ENCODE data around the gene SFMBT1.
"Not testable (repeated sequence)": the region's sequence is repeated elsewhere in the genome, so short reads cannot be mapped to it uniquely, and the experiment has no call there.

The SFMBT1 gene

DNA sequence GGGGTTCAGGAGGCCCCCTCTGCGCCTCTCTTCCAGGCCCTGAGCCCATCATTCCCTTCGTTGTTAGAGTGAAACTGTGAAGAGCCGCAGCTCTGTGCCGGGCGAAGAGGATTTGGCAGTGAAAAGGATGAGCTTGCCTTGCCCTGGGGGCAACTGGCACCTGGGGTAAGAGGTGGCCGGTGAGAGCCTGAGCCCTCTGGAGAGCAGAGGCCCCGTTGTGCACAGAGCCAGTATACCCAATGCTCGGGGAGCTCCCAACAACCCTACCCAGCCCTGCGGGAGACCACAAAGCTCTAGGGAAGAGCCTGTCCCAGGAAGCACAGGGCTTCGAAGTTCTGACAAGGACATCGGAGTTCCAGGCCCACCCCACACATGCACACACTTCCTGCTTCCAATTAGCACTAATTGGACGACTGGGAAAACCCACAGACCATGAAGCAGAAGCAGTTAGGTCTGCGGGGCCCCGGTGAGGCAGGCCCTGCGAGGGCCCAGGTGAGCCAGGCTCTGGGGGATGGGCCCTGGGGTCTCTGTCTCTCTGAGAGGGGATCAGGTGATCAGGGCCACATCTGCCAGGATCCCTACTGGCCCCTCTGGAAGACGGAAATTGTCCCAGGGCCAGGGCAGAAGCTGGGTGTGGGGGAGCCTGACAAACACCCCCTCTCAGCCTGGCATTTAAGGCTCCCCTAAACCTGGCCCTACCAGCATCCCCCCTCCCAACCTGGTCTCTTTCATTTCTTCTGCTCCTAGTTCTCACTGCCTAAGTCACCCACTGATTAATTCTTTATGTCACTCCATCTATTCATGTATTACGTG is 27.9 kb upstream of the SFMBT1 start:
- no peak for DNase-seq

DNA sequence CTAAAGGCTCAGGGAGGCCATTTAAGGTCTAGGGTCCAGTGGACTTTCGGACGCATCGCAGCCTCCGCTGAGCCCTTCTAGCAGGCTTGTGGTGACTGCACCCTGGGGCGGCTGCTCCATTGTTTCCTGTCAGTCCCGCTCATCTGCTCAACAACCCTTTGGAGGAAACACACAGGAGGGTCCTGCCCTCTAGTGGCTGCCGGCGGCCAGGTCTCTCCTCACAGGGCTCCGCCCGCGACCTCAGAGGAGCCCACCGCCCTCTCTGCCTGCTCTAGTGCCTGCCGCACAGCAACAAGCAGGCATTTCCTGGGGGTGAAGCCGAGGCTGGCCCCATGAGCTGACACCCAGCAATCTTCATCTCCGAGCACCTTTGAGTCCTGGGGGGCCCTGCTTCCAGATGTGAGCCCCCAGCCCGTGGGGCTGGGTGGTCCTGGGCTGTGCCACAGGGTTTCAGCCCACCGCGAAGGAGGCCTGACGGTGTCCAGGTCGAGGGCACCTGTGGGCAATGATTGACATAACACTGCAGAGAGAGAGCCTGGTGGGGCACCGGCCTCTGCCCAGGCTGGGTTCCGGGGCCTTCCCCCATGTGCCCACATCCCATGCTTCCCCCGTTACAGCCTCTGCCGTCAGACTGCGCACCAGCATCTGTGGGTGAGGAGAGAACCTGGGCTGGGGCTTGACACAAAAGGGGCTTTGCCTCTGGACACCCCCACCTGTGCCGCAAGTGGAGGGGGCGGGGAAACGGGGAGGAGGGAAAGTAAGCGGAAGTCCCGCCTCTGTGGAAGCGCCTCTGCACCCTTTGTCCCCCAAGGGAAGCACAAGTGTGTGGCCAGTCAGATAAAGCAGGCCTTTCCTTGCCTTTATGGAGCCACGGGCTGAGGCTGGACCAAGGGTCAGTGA is 27.0 kb upstream of the SFMBT1 start:
- DNase-seq: peak; percentile 70

DNA sequence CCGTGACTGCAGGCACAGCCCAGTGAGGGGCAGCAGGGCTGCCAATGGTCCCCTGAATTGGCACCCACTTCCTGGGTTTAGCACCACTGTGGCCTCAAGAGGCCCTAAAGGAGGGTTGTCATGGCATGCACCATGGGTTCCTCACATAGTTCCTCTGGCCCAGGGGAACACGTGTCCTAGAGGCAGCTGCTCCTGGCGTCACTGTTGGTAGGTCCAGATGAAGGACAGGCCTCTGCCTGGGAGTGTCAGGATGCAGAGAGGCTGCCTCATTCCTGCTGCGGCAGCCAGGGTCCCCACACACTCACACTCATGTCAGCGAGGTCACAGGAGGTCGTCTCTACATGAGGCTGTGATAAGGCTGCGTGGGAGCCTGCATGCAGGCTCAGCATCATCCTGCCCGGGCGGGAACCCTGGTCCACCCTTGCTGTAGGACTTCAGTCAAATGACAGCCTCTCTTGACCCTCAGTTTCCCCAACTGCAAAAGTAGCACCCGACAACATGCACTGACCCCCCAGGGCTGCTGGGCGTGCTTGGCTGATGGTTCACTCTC is 26.1 kb upstream of the SFMBT1 start:
- no peak for DNase-seq

DNA sequence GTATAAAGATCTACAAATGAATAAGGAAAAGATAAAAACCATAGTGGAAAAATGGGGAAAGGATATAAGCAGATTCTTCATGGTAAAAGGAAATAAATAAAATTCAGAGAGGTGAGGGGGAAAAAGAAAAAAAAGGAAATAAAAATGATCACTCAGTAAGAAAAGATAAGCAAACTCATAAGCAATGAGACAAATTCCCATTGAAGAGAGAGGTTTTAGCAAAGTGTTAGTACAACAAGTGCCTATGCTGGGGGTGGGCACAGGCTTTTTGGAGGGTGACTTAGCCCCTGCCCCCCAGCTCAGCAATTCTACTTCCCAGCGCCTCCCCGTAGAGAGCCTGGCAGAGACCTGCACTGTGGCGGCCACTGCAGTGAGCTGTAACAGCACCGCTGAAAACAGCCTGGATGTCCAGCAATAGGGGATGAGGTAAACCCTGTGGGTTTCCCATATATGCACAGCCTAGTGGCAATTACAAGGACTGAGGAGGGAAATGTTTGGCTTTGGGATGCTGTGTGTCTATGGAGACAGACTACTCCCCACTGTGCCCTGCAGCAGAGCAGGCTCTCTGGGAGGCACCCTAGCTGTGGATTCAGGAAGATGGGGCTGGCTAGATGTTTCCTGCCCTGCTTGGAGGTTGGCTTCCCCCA is 23.7 kb upstream of the SFMBT1 start:
- DNase-seq: no peak

DNA sequence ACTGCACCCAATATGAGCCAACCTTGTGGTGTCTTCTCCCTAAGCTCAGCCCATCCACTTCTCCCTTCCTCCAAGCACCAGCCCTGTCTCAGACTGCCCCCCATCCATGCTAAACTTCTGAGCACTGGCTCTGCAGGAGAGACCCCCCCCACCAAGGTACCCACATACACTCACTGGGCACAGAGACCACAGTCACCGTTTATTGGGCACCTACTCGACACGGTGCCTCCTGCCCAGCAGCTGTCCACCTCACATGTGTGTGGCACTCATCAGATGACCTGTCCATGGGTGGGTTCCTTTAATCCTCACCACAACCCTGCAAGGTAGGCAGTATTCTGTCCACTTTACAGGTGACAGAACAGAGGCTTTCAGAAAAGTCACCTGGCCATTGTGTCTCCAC is 22.3 kb upstream of the SFMBT1 start:
- DNase-seq: no peak

DNA sequence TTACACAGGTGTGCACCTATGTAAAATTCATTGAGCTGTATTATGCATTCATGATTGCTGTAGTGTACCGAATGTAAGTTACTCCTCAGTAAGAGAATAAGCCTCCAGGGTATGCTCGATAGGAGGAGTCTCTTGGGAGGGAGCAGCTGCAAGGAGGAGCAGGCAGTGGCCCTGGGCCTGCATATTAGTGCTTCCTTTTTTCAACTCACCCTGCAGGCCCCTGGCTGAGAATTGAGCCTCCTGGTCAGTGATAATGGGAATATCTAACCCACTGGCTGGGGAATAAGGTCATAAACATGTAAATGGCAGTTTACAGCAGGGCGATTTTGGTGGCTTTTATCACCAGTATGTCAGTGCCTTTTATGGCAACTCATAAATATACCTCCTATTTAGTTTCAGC is 21.7 kb upstream of the SFMBT1 start:
- no peak for DNase-seq

DNA sequence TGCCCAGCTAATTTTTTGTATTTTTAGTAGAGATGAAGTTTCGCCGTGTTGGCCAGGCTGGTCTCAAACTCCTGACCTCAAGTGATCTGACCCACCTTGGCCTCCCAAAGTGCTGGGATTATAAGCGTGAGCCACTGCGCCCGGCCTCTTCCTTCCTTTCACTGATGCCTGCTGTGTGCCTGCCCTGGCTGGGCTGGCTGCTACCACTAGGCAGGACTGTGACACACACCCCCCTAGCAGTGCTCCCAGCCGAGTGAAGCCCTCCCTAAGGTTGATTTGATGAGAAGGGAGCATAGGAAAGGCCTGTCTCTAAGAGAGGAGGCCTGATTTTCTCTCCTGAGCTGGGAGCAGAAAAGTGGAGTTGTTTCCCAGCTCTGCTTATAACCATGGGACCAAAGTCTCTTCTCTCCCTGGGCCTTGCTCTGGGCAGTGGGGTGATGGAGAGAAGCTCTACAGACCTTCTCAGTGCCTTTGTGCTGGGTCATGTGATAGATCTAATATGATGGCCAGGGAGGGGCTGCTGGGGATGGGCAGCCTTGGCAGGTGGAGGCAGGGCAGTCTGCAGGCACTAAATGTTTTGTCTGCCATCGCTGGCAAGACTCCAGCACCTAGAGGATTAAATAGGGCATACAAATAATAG is 20.1 kb upstream of the SFMBT1 start:
- no peak for DNase-seq

DNA sequence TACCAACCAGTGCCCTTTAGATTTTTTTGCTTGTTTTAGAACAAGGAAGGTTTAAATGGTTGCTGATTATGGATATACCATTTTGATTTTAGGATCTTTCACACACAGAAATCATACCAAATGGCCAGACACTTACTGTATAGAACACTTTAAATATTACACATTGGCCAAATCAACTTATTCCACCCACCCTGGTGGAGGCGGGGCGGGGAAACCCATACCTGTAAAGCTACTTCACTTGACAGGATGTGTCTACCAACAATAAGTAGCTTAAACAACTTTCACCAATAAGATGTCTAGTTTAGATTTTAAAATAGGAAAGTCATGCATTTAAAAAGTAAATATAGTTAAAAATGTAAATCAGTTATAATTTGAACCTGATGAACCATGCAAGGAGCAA is 17.0 kb upstream of the SFMBT1 start:
- no peak for DNase-seq

DNA sequence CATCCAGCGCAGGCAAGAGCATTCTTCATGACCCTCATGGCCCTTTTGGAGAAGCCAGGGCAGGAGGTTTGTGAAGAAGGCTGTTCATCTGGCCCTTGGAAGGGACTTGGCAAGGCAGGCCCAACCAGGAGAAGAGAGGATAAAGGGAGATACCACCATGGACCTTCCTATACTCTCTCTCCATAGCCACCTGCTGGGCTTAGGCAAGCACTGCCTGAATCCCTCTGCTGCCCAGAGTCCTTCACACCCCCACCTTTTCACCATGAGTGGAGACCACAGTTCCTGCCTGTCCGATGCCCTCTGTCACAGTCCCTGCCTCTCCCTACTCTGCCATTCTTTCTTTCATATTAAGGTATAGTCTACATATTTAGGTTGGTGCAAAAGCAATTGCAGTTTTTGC is 10.6 kb upstream of the SFMBT1 start:
- peak; percentile 57 for DNase-seq

DNA sequence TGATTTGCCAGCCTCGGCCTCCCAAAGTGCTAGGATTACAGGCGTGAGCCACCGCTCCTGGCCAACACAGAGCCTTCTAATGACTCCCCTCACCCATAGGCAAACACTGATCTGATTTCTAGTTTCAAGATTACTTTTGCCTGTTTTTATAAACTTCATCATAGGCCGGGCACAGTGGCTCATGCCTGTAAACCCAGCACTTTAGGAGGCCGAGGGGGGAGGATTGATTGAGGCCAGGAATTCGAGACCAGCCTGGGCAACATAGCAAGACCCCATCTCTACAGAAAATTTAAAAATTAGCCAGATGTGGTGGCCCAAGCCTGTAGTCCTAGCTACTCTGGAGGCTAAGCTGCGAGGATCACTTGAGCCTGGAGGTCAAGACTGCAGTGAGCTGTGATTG is 8.4 kb upstream of the SFMBT1 start:
- not testable (repeated sequence) for DNase-seq

DNA sequence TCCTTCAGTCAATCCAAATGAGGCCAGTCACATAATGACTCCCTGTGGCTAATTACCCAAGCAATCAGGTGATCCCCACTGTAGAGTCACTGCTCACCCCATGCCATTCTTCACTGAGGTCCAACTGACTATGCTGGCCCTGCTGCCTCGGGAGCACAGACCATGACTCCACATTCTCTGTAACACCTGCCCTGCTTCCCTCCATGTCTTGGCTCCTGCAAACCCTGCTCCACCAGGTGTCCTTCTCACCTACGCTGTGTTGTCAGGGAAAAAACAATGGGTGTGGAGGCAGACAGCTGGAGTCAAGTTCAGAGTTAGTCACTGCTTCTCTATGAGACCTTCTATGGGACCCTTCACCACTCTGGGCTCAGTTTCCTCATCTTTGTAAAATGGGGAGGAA is 6.1 kb upstream of the SFMBT1 start:
- DNase-seq: no peak

DNA sequence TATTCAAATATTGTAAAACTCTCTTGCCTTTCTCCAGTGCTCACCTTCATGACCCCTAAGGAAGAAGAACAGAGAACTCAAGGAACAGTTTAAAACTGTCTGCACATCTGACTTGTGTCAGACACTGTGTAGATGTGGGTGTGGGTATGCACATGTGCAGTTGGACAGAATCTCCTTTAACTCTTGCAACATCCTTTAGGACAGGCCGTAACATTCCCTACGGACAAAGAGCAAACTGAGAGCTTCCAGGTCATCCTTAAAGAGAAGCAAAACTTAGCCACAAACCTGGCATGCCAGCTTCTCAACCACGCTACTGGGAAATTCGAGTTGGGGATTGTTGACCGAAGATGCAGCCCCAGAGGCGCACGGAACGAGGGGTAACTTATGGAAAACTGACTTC is 4.1 kb upstream of the SFMBT1 start:
- DNase-seq: no peak

DNA sequence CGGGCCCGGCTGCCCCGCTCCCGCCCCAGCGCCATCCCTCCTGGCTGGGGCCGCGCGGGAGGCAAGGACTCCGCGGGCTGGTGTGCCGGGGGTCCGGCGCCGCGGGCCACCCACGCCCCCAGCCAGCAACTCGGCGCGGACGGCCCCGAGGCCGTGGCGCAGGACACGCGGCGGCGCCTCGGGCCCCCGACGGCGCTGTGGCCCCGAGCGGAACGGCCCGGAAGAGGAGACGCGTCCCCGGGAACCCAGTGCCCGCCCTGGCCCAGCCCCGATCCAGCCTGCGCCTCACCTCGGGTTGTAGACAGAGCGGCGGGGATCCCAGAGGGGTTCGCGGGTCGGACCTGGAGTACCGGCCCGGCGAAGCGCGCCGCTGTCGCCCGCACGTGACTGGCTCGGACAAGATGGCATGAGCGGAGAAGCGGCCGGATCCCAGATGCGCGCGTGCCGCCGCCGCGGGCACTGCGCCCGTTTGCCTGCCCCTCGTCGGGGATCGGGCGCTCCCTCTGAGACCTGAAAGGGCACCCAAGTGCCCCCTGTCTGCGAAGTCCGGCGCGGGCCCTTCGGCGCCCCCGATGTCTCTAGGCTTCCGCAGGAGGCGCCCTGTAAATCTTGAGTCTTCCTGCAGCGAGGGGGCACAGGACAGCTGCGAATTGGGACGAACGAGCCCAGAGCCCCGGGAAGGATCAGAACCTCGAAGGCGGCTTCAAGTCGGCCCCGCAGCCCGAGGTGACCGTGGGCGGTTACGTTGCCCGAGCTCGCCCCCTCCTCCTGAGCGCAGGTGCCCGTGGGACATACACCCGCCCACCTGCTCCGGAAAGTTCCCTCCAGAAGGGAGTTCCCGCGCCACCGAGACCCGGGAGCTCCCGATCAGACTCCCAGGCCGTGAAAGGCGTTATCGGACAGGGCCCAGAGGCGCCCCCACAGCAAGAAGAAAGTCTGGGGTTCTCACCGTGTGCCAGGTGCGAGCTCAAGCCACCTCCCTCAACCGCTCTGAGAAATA is 598 bp upstream of the SFMBT1 start:
- DNase-seq: peak; percentile 86

DNA sequence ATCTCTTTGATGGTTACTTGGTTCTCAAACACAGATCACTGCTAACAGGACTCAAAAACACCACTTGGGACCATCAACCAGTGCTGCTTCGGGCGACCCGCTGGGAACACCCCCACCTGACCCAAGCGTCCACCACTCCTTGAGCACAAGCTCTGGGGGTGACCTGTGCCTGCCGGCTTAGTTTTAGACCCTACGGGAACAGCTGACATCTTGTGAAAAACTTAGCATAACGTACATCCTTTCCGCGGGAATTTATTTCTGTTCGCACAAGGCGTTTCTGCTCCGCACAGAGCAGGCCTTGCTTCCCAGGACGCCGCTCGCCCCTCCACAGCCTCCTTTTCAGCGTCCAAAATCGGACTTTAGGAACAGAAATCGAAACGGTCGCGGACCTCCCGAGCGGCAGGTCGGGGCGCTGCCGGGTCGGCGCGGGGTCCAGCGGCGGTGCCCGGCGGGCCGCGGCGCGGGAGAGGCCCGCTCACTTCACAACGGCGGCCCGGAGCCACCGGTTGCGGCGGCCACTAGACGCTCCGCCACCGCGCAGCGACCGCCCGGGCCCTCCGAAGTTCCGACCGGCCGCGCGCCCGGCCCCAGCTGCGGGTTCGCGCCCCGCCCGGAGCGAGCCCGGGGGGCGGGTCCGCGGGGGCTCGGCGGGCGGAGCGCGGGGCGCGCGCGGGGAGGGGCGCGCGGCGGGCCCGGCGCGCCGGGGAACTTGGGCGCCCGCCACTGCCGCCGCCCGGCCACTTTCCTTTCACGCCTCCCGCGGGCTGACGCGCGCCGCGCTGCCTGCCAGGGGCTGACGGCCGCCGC is 959 bp downstream of the SFMBT1 start:
- DNase-seq: peak; percentile 95

DNA sequence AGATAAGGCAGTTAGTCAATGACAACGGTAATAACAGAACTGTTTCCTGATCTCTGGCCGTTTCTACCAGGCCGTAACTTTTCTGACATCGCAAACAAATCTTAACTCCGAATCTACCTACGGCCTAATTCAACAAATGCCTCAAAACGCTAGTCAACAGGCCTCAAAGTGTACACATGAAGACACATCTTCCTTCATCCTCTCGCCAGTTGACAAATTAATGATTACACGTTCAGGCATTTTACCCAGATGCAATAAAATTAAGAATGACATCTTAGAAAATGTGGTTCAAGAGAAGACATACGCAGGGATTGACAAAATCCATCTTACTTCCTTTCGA is 1.5 kb downstream of the SFMBT1 start:
- no peak for DNase-seq

DNA sequence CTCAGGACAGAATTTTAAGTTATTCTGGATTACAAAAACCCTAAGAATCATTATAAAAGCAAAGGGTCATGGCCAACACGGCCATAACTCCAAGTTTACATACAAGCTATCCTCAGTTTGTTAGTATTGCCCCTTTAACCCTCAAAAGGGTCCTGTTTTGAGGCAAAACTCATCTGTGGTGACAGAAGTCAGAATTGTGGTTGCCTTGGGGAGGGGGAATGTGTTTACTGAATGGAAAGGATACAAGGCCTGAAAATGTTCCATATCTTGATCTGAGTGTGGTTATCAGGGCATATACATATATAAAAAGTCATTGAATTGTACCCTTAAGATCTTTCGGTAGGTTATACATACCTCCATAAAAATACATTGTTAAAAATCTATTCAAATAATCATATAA is 2.1 kb downstream of the SFMBT1 start:
- no peak for DNase-seq

DNA sequence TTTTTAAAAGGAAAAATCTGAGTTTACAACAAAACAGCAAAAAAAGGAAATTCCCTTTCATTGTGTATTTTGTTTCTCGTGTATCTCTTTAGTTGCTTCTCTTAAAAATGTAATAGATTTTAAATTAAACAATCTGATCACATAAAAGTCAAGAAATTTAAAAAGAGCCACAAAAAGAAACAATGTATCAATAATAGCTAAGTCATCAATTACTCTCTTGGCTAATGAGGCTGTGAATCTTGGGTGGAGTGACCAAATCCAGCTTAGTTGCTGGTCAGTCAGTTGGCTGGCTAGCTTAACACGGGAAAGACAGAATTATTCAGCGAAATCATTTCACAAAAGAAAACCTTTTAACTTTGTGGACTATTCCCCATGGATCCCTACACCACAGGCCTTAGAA is 3.2 kb downstream of the SFMBT1 start:
- no peak for DNase-seq

DNA sequence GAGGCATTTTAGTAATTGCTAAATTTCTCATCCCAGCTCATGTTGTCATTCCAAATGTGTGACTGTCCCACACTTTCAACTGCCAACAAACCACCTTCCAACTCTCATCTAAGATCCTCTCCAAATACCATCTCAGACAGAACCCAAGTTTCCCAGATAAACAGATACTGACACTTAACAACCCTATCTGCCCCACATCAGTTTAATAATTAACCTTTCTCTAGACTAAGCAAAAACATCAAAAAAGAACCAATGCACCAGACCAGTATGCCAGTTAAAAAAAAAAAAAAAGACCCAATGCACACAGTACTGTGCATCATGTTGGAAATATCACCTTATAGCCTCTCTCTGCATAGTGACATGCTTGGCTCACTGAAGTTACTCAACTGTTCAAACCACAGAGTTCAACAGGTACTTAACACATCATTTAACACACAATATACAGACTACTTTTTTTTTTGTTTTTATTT is 5.5 kb downstream of the SFMBT1 start:
- DNase-seq: no peak

DNA sequence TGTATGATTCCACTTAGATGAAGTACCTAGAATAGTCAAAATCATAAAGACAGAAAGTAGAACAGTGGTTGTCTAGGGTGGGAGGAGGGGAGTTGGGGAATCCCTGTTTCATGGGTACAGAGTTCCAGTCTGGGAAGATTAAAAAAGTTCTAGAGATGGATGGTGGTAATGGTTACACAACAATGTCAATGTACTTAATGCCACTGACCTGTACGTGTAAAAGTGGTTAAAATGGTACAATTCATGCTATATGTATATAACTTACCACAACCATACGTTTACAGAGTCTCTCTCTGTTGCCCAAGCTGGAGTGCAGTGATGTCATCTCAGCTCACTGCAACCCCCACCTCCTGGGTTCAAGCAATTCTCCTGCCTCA is 6.5 kb downstream of the SFMBT1 start:
- DNase-seq: no peak

DNA sequence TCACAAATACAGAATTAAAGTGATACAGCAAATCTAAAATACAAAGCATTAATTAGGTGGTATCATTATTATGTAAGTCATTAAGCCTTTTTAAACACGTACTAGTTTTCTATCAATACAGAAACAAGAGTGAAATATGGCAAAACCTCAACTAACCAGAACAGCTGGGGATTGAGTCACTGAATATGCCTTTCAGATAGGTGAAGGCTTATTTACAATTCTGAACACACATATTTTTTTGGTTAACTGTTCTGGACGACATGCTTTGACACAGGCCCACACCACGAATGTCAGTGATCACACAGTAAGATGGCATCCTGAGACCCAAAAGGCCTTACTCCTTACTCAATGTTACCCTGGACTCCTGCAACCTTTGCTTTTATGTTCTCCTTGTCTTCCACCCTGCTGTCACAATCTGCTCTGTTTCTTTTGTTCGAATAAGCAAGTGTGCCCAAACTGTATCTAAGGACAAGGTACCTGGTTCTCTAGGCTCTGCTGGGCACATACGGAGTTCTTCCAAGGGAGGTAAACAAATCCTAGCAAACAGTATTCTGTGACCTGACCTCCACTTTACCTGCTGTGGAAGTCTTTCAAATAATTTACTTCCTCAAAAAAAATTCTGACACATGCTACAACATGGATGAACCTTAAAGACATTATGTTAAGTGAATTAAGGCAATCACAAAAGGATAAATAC is 7.0 kb downstream of the SFMBT1 start:
- DNase-seq: no peak

All from 8988T (cell line).